Fibroblast of pulmonary artery (primary cell): Measurements from ENCODE around the gene EPG5.

Source experiments
- DNase-seq: peaks from one replicate; pipeline ENCODE4 v3.0.0-alpha.2; 2010; ENCODE audit warnings: low read depth
- H3K4me3 ChIP-seq: replicated peaks from 2 replicates; pipeline ENCODE4 v1.5.1; 2011; ENCODE audit warnings: low read depth, mild to moderate bottlenecking, control low read depth, low read length, moderate library complexity
- TF ChIP-seq, protein P1 (sequence below): IDR thresholded peaks from 2 replicates; pipeline ENCODE4 v1.5.1; 2011; ENCODE audit warnings: mild to moderate bottlenecking, control low read depth, low read length, inconsistent platforms; ENCODE audit errors: missing control alignments

The EPG5 gene

GRCh38 chr18:46008531-46008930 is 41.4 kb upstream of the EPG5 start:
- TF ChIP-seq, protein P1, sequence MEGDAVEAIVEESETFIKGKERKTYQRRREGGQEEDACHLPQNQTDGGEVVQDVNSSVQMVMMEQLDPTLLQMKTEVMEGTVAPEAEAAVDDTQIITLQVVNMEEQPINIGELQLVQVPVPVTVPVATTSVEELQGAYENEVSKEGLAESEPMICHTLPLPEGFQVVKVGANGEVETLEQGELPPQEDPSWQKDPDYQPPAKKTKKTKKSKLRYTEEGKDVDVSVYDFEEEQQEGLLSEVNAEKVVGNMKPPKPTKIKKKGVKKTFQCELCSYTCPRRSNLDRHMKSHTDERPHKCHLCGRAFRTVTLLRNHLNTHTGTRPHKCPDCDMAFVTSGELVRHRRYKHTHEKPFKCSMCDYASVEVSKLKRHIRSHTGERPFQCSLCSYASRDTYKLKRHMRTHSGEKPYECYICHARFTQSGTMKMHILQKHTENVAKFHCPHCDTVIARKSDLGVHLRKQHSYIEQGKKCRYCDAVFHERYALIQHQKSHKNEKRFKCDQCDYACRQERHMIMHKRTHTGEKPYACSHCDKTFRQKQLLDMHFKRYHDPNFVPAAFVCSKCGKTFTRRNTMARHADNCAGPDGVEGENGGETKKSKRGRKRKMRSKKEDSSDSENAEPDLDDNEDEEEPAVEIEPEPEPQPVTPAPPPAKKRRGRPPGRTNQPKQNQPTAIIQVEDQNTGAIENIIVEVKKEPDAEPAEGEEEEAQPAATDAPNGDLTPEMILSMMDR: no peak
- H3K4me3 ChIP-seq: no peak overlapping the region
- DNase-seq: no peak

- no peak for DNase-seq
- TF ChIP-seq, protein P1: no peak
- no peak overlapping the region for H3K4me3 ChIP-seq
These were observed 40.0 kb upstream of the EPG5 start for GRCh38 chr18:46007165-46007564.

DNA sequence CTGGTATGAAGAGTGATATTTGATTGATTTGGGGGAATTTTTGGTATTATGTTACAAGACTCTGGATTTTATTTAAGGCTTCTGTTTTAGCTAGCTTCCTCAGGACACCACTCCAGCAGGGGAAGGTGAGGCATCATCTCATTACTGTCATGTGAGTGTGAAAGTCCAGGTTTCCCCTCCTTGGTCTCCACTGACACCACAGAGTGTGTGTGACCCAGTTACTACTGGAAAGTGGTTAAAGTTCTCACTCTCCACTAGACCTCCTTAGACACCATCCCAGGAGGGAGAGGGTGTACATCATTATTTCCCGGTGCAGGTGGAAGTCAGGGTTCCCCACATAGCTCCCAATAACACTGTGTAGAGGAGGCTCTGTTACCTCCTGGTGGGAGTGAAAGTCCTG is 35.8 kb upstream of the EPG5 start:
- no peak overlapping the region for H3K4me3 ChIP-seq
- DNase-seq: no peak
- TF ChIP-seq, protein P1: no peak

- no peak for DNase-seq
- TF ChIP-seq, protein P1: no peak
- H3K4me3 ChIP-seq: no peak overlapping the region
These were observed 34.8 kb upstream of the EPG5 start for GRCh38 chr18:46001892-46002291.

GRCh38 chr18:46001074-46001473 is 33.9 kb upstream of the EPG5 start:
- H3K4me3 ChIP-seq: no peak overlapping the region
- TF ChIP-seq, protein P1: no peak
- no peak for DNase-seq

- no peak for DNase-seq
- TF ChIP-seq, protein P1: no peak
- H3K4me3 ChIP-seq: no peak overlapping the region
These were observed 32.4 kb upstream of the EPG5 start for GRCh38 chr18:45999536-45999935.

GRCh38 chr18:45998244-45998643 is 31.1 kb upstream of the EPG5 start:
- TF ChIP-seq, protein P1: no peak
- H3K4me3 ChIP-seq: no peak overlapping the region
- no peak for DNase-seq
